SU-DHL-6 (cell line): Measurements from ENCODE around the gene PEX13.

ENCODE experiments used
- H2AFZ ChIP-seq: fragments of 200-600 bp; sonication (generic); 2 replicates; pipeline ENCODE4 v1.6.1; 2014; ENCODE audit warnings: low read depth, mild to moderate bottlenecking, moderate library complexity, mixed read lengths, antibody characterized with exemption, low read length; ENCODE audit not compliant: severe bottlenecking
- H3F3A ChIP-seq: fragments of 200-600 bp; shearing (Covaris generic); 2 replicates; pipeline ENCODE4 v1.6.0; 2016; ENCODE audit warnings: antibody characterized with exemption, mild to moderate bottlenecking; ENCODE audit not compliant: insufficient read depth
- H3K27ac ChIP-seq: fragments of 200-600 bp; sonication (generic); 2 replicates; pipeline ENCODE4 v1.5.1; 2016; ENCODE audit warnings: low read depth, mild to moderate bottlenecking, low read length, moderate library complexity, mixed read lengths
- H3K27me3 ChIP-seq: fragments of 200-600 bp; sonication (generic), shearing (Covaris generic); 2 replicates; pipeline ENCODE4 v1.6.0; 2014; ENCODE audit warnings: mild to moderate bottlenecking, low read length
- H3K36me3 ChIP-seq: fragments of 200-600 bp; sonication (generic); 2 replicates; pipeline ENCODE4 v1.6.1; 2014; ENCODE audit warnings: mild to moderate bottlenecking, low read length, mixed read lengths
- H3K4me2 ChIP-seq: fragments of 300-600, 200-600 bp; shearing (Covaris generic), sonication (generic); 2 replicates; pipeline ENCODE4 v1.6.0; 2014; ENCODE audit warnings: low read length, low read depth, mild to moderate bottlenecking; ENCODE audit not compliant: poor library complexity, severe bottlenecking
- H3K4me3 ChIP-seq: fragments of 200-600 bp; sonication (generic); 2 replicates; pipeline ENCODE4 v1.5.1; 2014; ENCODE audit warnings: antibody characterized with exemption, low read length, mild to moderate bottlenecking, mixed read lengths; ENCODE audit not compliant: insufficient read depth, poor library complexity, severe bottlenecking
- H3K79me2 ChIP-seq: fragments of 200-600 bp; sonication (generic); 2 replicates; pipeline ENCODE4 v1.6.1; 2014; ENCODE audit warnings: mild to moderate bottlenecking, low read length, moderate library complexity; ENCODE audit not compliant: insufficient read depth
- H3K9ac ChIP-seq: fragments of 200-600 bp; sonication (generic); 2 replicates; pipeline ENCODE4 v1.7.0; 2014; ENCODE audit warnings: mild to moderate bottlenecking, low read length
- H3K9me2 ChIP-seq: fragments of 200-600 bp; sonication (generic); replicated peaks from 2 replicates; pipeline ENCODE4 v1.6.1; 2014; ENCODE audit warnings: low read length; ENCODE audit not compliant: insufficient read depth
- H3K9me3 ChIP-seq: fragments of 200-600 bp; sonication (generic); 2 replicates; pipeline ENCODE4 v1.6.1; 2014; ENCODE audit warnings: low read length, mixed read lengths; ENCODE audit not compliant: insufficient read depth
- H4K20me1 ChIP-seq: fragments of 200-600 bp; sonication (generic); 2 replicates; pipeline ENCODE4 v1.6.1; 2014; ENCODE audit warnings: low read depth, mild to moderate bottlenecking, antibody characterized with exemption, low read length, moderate library complexity, mixed read lengths
- EZH2phosphoT487 ChIP-seq: fragments of 200-600 bp; sonication (generic), shearing (Covaris generic); conservative IDR thresholded peaks from 2 replicates; pipeline ENCODE4 v1.6.1; 2018; ENCODE audit warnings: mild to moderate bottlenecking, antibody characterized with exemption, low read length, moderate library complexity, mixed read lengths
- TF ChIP-seq, protein P1 (sequence below): fragments of 200-600 bp; sonication (generic); IDR thresholded peaks from one replicate; pipeline ENCODE4 v1.5.1; 2017; ENCODE audit warnings: antibody characterized with exemption, mild to moderate bottlenecking, low read length, moderate library complexity; ENCODE audit not compliant: insufficient read depth, poor library complexity, severe bottlenecking

The PEX13 gene

DNA sequence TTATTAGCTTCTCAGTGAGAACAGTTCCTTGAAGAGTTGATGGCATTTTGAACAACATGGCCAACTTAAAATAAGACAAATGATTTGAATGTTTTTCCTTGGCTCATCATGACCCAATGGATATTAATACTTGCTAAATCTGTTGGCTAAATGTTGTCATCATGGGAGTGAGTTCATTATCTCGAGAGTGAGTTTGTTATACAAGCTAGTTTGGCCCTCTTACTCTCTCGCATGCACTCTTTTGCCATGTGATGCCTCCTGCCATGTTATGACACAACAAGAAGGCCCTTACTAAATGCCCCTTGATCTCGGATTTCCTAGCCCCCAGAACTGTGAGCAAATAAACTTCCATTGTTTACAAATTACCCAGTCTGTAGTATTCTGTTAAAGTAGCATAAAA is 25.3 kb downstream of the PEX13 start:
- Histone ChIP-seq H4K20me1 (no peaks in the 10 kb centered on the region), H3K9me2 (no peaks in the 10 kb centered on the region), H3F3A (no peaks in the 10 kb centered on the region; the same call in 1 of the 2 replicates), H3K79me2 (0 out of 2 replicates have a peak, but pooled peaks cover 7% of the 10 kb centered on the region), H3K4me2 (no peak overlapping the region), H3K9ac (no peak overlapping the region), H3K9me3 (no peaks in the 10 kb centered on the region), H3K36me3 (peaks cover 15% of the 10 kb centered on the region), H3K27ac (no peak overlapping the region), H2AFZ (no peak overlapping the region), H3K27me3 (no peaks in the 10 kb centered on the region), H3K4me3 (no peak overlapping the region)
- TF ChIP-seq, protein P1, sequence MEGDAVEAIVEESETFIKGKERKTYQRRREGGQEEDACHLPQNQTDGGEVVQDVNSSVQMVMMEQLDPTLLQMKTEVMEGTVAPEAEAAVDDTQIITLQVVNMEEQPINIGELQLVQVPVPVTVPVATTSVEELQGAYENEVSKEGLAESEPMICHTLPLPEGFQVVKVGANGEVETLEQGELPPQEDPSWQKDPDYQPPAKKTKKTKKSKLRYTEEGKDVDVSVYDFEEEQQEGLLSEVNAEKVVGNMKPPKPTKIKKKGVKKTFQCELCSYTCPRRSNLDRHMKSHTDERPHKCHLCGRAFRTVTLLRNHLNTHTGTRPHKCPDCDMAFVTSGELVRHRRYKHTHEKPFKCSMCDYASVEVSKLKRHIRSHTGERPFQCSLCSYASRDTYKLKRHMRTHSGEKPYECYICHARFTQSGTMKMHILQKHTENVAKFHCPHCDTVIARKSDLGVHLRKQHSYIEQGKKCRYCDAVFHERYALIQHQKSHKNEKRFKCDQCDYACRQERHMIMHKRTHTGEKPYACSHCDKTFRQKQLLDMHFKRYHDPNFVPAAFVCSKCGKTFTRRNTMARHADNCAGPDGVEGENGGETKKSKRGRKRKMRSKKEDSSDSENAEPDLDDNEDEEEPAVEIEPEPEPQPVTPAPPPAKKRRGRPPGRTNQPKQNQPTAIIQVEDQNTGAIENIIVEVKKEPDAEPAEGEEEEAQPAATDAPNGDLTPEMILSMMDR, result no peak

DNA sequence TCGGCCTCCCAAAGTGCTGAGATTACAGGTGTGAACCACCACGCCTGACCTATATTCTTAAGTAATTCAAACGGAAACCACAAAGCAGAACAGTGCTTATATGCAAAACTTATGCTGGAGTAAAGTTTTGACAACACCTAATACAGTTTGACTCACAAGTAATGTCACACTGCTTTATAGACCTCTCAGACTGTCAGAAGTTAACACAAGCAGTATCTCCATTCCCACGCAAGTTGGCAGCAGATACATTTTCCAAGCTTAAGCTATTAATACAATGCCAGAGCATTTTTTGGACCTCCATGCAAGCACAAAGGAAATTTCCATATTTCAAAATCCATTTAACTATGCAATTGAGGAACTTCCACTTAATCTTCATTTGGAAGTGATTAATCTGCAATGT is 27.1 kb downstream of the PEX13 start:
- H3K79me2 ChIP-seq, result 0 out of 2 replicates have a peak, but pooled peaks cover 7% of the 10 kb centered on the region
- H3F3A ChIP-seq, result no peaks in the 10 kb centered on the region; the same call in 1 of the 2 replicates
- no peaks in the 10 kb centered on the region for H3K9me2 ChIP-seq
- TF ChIP-seq EZH2phosphoT487, result no peak
- TF ChIP-seq, protein P1, result no peak
- H3K9ac ChIP-seq, result no peak overlapping the region
- no peak overlapping the region for H3K27ac ChIP-seq
- H3K27me3 ChIP-seq, result no peaks in the 10 kb centered on the region
- H2AFZ ChIP-seq, result no peak overlapping the region
- peaks cover 30% of the 10 kb centered on the region for H3K36me3 ChIP-seq
- no peak overlapping the region for H3K4me3 ChIP-seq
- no peaks in the 10 kb centered on the region for H4K20me1 ChIP-seq
- no peak overlapping the region for H3K4me2 ChIP-seq
- H3K9me3 ChIP-seq, result no peaks in the 10 kb centered on the region

DNA sequence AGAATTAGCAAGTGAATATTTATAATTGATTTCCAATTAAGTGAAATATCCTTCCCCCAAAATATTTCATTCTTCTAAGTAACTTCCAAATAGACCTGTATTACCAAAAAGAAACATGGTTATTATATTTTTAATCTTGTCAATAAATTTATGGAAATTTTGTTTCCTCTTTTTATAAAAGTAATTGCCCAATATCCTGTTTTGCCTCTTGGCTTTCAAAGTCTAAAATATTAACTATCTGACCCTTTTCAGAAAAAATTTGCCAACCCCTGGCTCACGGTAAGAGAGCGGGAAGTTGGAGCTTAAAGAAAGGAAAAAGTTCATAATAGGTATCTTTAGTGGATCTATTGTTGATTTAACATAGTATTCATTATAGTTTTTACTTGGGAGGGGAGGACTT is 27.7 kb downstream of the PEX13 start:
- H3K4me3 ChIP-seq, result no peak overlapping the region
- no peaks in the 10 kb centered on the region for H3K9me2 ChIP-seq
- H3K27ac ChIP-seq, result no peak overlapping the region
- no peaks in the 10 kb centered on the region for H3K27me3 ChIP-seq
- TF ChIP-seq, protein P1, result no peak
- TF ChIP-seq EZH2phosphoT487, result no peak
- no peaks in the 10 kb centered on the region; the same call in 1 of the 2 replicates for H3F3A ChIP-seq
- H3K36me3 ChIP-seq, result peaks cover 30% of the 10 kb centered on the region
- H3K79me2 ChIP-seq, result 0 out of 2 replicates have a peak, but pooled peaks cover 7% of the 10 kb centered on the region
- no peaks in the 10 kb centered on the region for H4K20me1 ChIP-seq
- no peaks in the 10 kb centered on the region for H3K9me3 ChIP-seq
- H3K4me2 ChIP-seq, result no peak overlapping the region
- H2AFZ ChIP-seq, result no peak overlapping the region
- H3K9ac ChIP-seq, result no peak overlapping the region

DNA sequence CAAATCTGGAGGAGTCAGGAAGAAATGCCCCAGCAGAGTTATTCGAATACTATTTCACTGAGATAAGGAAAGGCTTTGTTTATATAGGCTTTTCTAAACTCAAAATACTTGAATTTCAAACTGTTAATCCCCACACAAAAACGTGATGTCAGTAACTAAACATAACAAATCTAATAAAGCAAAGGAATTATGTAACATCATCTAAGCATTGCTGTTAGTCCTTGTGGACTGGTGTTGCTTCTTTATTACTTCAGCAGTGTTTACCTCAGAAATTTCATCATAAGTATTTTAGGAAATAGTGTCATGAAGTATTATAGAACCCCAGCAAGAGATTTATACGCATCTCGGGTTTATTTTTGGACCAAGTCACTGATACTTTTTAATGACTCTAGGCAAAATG is 28.5 kb downstream of the PEX13 start:
- peaks cover 32% of the 10 kb centered on the region for H3K36me3 ChIP-seq

More for the DNA sequence above, 28.5 kb downstream of the PEX13 start:
- no peaks in the 10 kb centered on the region for H4K20me1 ChIP-seq
- H3K4me2 ChIP-seq, result no peak overlapping the region
- H3K27ac ChIP-seq, result no peak overlapping the region
- H3F3A ChIP-seq, result no peaks in the 10 kb centered on the region; the same call in 1 of the 2 replicates
- no peaks in the 10 kb centered on the region for H3K27me3 ChIP-seq
- H3K4me3 ChIP-seq, result no peak overlapping the region
- TF ChIP-seq, protein P1, result no peak
- no peak for TF ChIP-seq EZH2phosphoT487
- H3K79me2 ChIP-seq, result 0 out of 2 replicates have a peak, but pooled peaks cover 7% of the 10 kb centered on the region
- no peaks in the 10 kb centered on the region for H3K9me3 ChIP-seq
- H3K9me2 ChIP-seq, result no peaks in the 10 kb centered on the region
- H3K9ac ChIP-seq, result no peak overlapping the region
- no peak overlapping the region for H2AFZ ChIP-seq
